HCT116 (cell line): ENCODE measurements around the gene PGR. TPM values are rescaled to one million over a fixed set of nuclear protein-coding genes. Genes with fewer than 3 reads are reported as not detected.

Experiments used
- ATAC-seq: fragments of 200-7000 bp; cut with Tn5 transposase; 2 replicates; pipeline ENCODE4 v1.9.1; 2020; ENCODE audit warnings: mild to moderate bottlenecking, moderate library complexity
- BruUV-seq: library from RNA; stranded (reverse); fragments of 400-500 nt; replicated peaks from 2 replicates; lab custom pipeline; 2021; lab: Mats Ljungman, UMichigan
- CTCF ChIA-PET: fragments of 300-600 bp; sonication (Branson Sonifier 250); formaldehyde crosslinking; loops from one replicate; lab custom pipeline; 2021; ENCODE audit warnings: antibody characterized with exemption; lab: Charles Lee
- POLR2A ChIA-PET: fragments of 300-600, 350-600 bp; sonication (Branson Sonifier 250); formaldehyde crosslinking; loops from one replicate; lab custom pipeline; 2021; ENCODE audit warnings: antibody characterized with exemption; lab: Charles Lee
- RAD21 ChIA-PET, 2 experiments: fragments of 300-600 bp; sonication (Branson Sonifier 250); formaldehyde crosslinking; loops; one replicate each; lab custom pipeline; 2023; ENCODE audit warnings: low total read pairs in 2 of 2; ENCODE audit not compliant: uncharacterized antibody in 2 of 2, unreplicated experiment in 2 of 2, low non-redundant PET in 1 of 2; lab: Charles Lee
- DNase-seq: peaks from one replicate; pipeline ENCODE4 v3.0.0-alpha.2; 2010; ENCODE audit warnings: low read depth, low spot score
- H2AFZ ChIP-seq: fragments of 200-600 bp; shearing (Covaris generic), sonication (generic); 2 replicates; pipeline ENCODE4 v1.6.1; 2017; ENCODE audit warnings: low read depth, mixed run types, mixed read lengths, antibody characterized with exemption, low read length; ENCODE audit not compliant: poor library complexity, severe bottlenecking
- H3K27ac ChIP-seq: 2 replicates; pipeline ENCODE4 v1.5.1; 2012; ENCODE audit warnings: low read depth, low read length
- H3K27me3 ChIP-seq: fragments of 200-600 bp; sonication (generic); 2 replicates; pipeline ENCODE4 v1.6.1; 2016; ENCODE audit warnings: mixed run types, low read length, mixed read lengths; ENCODE audit not compliant: insufficient read depth
- H3K36me3 ChIP-seq, 2 experiments: fragments of 200-500 bp in 1 of 2; fragments of 200-600 bp in 1 of 2; sonication (Bioruptor generic) in 1 of 2; sonication (generic) in 1 of 2; 2 replicates each; pipeline versions ENCODE4 v1.5.1 to v1.6.1; 2014 to 2016; ENCODE audit warnings: low read length in 2 of 2, inconsistent platforms in 1 of 2, mixed read lengths in 1 of 2, mixed run types in 1 of 2; ENCODE audit not compliant: insufficient read depth in 2 of 2, control insufficient read depth in 1 of 2
- H3K4me1 ChIP-seq, 2 experiments: fragments of 200-600 bp in 1 of 2; sonication (generic) in 1 of 2; 2 replicates each; pipeline versions ENCODE4 v1.5.1 to v1.6.1; 2012 to 2017; ENCODE audit warnings: low read length in 2 of 2, inconsistent platforms in 1 of 2, mild to moderate bottlenecking in 1 of 2, mixed read lengths in 1 of 2, mixed run types in 1 of 2, moderate library complexity in 1 of 2; ENCODE audit not compliant: insufficient read depth in 2 of 2, control insufficient read depth in 1 of 2
- H3K4me2 ChIP-seq: fragments of 200-600 bp; sonication (generic); 2 replicates; pipeline ENCODE4 v1.6.1; 2017; ENCODE audit warnings: mixed run types, low read length, mixed read lengths
- H3K4me3 ChIP-seq, 2 experiments: fragments of 200-600 bp in 1 of 2; sonication (generic) in 1 of 2; replicated peaks in 1 of 2; 2 replicates each; pipeline ENCODE4 v1.5.1; 2011 to 2016; ENCODE audit warnings: low read length in 2 of 2, control low read depth in 1 of 2, low read depth in 1 of 2, mild to moderate bottlenecking in 1 of 2, mixed read lengths in 1 of 2, mixed run types in 1 of 2
- H3K79me2 ChIP-seq: fragments of 200-600 bp; sonication (generic); 2 replicates; pipeline ENCODE4 v1.6.1; 2017; ENCODE audit warnings: mild to moderate bottlenecking, mixed run types, low read length, moderate library complexity, mixed read lengths; ENCODE audit not compliant: insufficient read depth
- H3K9ac ChIP-seq: fragments of 200-600 bp; sonication (generic); 2 replicates; pipeline ENCODE4 v1.6.1; 2016; ENCODE audit warnings: low read length, mixed read lengths
- H3K9me2 ChIP-seq: fragments of 200-600 bp; sonication (generic), shearing (Covaris generic); 2 replicates; pipeline ENCODE4 v1.6.1; 2017; ENCODE audit warnings: mixed run types, mild to moderate bottlenecking, moderate library complexity; ENCODE audit not compliant: insufficient read depth
- H3K9me3 ChIP-seq, 2 experiments: fragments of 200-500 bp in 1 of 2; fragments of 200-600 bp in 1 of 2; sonication (Bioruptor generic) in 1 of 2; sonication (generic) in 1 of 2; 2 replicates each; pipeline ENCODE4 v1.6.1; 2014 to 2017; ENCODE audit warnings: low read length in 2 of 2, mixed read lengths in 2 of 2, inconsistent platforms in 1 of 2, low read depth in 1 of 2, mild to moderate bottlenecking in 1 of 2, mixed run types in 1 of 2, moderate library complexity in 1 of 2; ENCODE audit not compliant: control insufficient read depth in 1 of 2, insufficient read depth in 1 of 2
- H4K20me1 ChIP-seq: fragments of 200-600 bp; sonication (generic), shearing (Covaris generic); 2 replicates; pipeline ENCODE4 v1.6.1; 2017; ENCODE audit warnings: mixed run types, mild to moderate bottlenecking, moderate library complexity; ENCODE audit not compliant: insufficient read depth
- CTCF ChIP-seq, 3 experiments: fragments of 200-600 bp in 1 of 3; sonication (generic) in 1 of 3; IDR thresholded peaks in 2 of 3; conservative IDR thresholded peaks in 1 of 3; 2 replicates each; pipeline ENCODE4 v1.5.1; 2012 to 2017; ENCODE audit warnings: low read depth in 2 of 3, low read length in 2 of 3, antibody characterized with exemption in 1 of 3, borderline replicate concordance in 1 of 3, control low read depth in 1 of 3, mild to moderate bottlenecking in 1 of 3, mixed read lengths in 1 of 3, mixed run types in 1 of 3, moderate library complexity in 1 of 3; ENCODE audit not compliant: insufficient read depth in 1 of 3
- EGR1 ChIP-seq: IDR thresholded peaks from 2 replicates; pipeline ENCODE4 v1.6.1; 2012; ENCODE audit warnings: low read depth
- ELF1 ChIP-seq: IDR thresholded peaks from 2 replicates; pipeline ENCODE4 v1.6.1; 2012; ENCODE audit warnings: low read depth, borderline replicate concordance
- EZH2 ChIP-seq: fragments of 200-600 bp; sonication (generic); IDR thresholded peaks from 2 replicates; pipeline ENCODE4 v1.6.1; 2017; ENCODE audit warnings: antibody characterized with exemption, mixed run types
- FOSL1 ChIP-seq: IDR thresholded peaks from 2 replicates; pipeline ENCODE4 v1.6.1; 2012; ENCODE audit warnings: low read depth
- POLR2A ChIP-seq: IDR thresholded peaks from 2 replicates; pipeline ENCODE4 v1.7.0; 2011; ENCODE audit warnings: borderline replicate concordance; ENCODE audit not compliant: insufficient read depth, insufficient read length; ENCODE audit errors: extremely low read depth
- POLR2AphosphoS5 ChIP-seq: IDR thresholded peaks from 2 replicates; pipeline ENCODE4 v1.6.1; 2011; ENCODE audit warnings: mild to moderate bottlenecking, low read depth, low read length, moderate library complexity
- SIN3A ChIP-seq: IDR thresholded peaks from 2 replicates; pipeline ENCODE4 v1.6.1; 2012; ENCODE audit warnings: low read depth
- SP1 ChIP-seq: IDR thresholded peaks from 2 replicates; pipeline ENCODE4 v1.6.1; 2012; ENCODE audit warnings: low read depth
- ZFX ChIP-seq: fragments of 450-650 bp; IDR thresholded peaks from 2 replicates; pipeline ENCODE4 v1.6.1; 2017
- ZNF274 ChIP-seq: fragments of 200-500 bp; sonication (Bioruptor generic); IDR thresholded peaks from 2 replicates; pipeline ENCODE4 v1.6.1; 2014; ENCODE audit warnings: mild to moderate bottlenecking, low read depth, low read length, inconsistent platforms
- intact Hi-C: fragments of 100-400 bp; cut with micrococcal nuclease; formaldehyde crosslinking; loops from 2 replicates; pipeline ENCODE4 v1.10.0; 2022
- total RNA-seq: library from RNA; stranded (reverse); gene quantifications from one replicate; pipeline ENCODE4 v1.2.1, GENCODE V29; 2021; ENCODE audit not compliant: unreplicated experiment

PGR gene
- total RNA-seq, 1 experiment from 2014 or later, result not detected

DNA sequence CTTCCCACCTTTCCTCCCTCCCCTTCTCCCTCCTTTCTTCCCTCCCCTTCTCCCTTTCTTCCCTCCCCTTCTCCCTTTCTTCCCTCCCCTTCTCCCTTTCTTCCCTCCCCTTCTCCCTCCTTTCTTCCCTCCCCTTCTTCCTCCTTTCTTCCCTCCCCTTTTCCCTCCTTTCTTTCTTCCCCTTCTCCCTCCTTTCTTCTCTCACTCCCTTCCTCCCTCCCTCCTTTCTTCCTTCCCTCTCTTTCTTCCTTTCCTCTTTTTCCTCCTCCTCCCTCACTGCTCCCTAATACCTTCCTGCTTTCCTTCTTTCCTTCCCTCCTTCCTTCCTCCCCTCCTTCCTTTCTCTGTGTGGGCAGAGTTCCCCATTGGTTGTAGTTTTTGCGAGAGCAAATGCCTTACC is 76.1 kb downstream of the PGR start:
- Histone ChIP-seq H3K4me2 (no peak overlapping the region), H3K4me3 (no peak overlapping the region), H2AFZ (no peak overlapping the region), H3K9ac (no peak overlapping the region), H3K27ac (no peak overlapping the region), H3K36me3 (no peaks in the 10 kb centered on the region), H3K9me2 (no peaks in the 10 kb centered on the region), H4K20me1 (no peaks in the 10 kb centered on the region), H3K4me1 (no peaks in the 10 kb centered on the region), H3K79me2 (no peaks in the 10 kb centered on the region), H3K27me3 (no peaks in the 10 kb centered on the region), H3K9me3 (no peaks in the 10 kb centered on the region)
- no peak for DNase-seq
- ChIA-PET CTCF (no interaction called here), POLR2A (no interaction called here), RAD21 (no interaction called here)
- ATAC-seq, result no peak
- TF ChIP-seq POLR2AphosphoS5, result no peak
- no peak for TF ChIP-seq EGR1
- TF ChIP-seq POLR2A, result no peak
- no peak for TF ChIP-seq ZFX
- no peak for TF ChIP-seq SP1
- TF ChIP-seq FOSL1, result no peak
- BruUV-seq, result no TSS peak
- intact Hi-C loops, result no loop called here

- no peaks in the 10 kb centered on the region for H3K9me3 ChIP-seq
- ChIA-PET CTCF (no interaction called here), POLR2A (no interaction called here), RAD21 (no interaction called here)
- no peaks in the 10 kb centered on the region for H3K27me3 ChIP-seq
- no peaks in the 10 kb centered on the region for H3K9me2 ChIP-seq
- no peaks in the 10 kb centered on the region for H4K20me1 ChIP-seq
- ATAC-seq, result no peak
- H3K79me2 ChIP-seq, result no peaks in the 10 kb centered on the region
- no peak overlapping the region for H2AFZ ChIP-seq
- H3K4me3 ChIP-seq, result no peak overlapping the region
- no peak overlapping the region for H3K27ac ChIP-seq
- no peak for DNase-seq
- intact Hi-C loops, result no loop called here
- no peaks in the 10 kb centered on the region for H3K4me1 ChIP-seq
- H3K36me3 ChIP-seq, result no peaks in the 10 kb centered on the region
- no TSS peak for BruUV-seq
- TF ChIP-seq CTCF (IDR thresholded peaks at IDR 0.05 in 2 of 3, conservative IDR thresholded peaks at IDR 0.05 in 1 of 3; ENCODE audit: borderline replicate concordance in 1 of 3, insufficient read depth in 1 of 3, low read depth in 2 of 3, low read length in 2 of 3) (no peak), POLR2A (no peak), EZH2 (no peak), SIN3A (no peak), ELF1 (no peak), ZNF274 (no peak)
- no peak overlapping the region for H3K9ac ChIP-seq
- no peak overlapping the region for H3K4me2 ChIP-seq
Observed at GRCh38 chr11:101051677-101052076, 77.9 kb downstream of the PGR start.
